ENCODE results near the gene EPN2.
"Not testable (repeated sequence)": the region's sequence is repeated elsewhere in the genome, so short reads cannot be mapped to it uniquely, and the experiment has no call there.

The EPN2 gene

DNA sequence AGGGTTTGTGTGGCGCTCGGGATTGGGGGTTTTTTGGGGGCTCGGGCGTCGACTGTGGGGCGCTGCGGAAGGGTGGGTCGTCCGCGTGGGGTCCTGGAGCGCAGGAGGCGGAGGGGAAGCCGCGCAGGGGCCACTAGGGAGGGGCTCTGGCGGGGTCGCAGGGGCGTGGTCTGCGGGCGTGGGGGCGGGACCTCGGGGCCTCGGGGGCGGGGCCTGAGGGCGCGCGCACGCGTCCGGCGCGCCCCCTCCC, at the start of gene EPN2:
TSS of gene EPN2 (plus strand) at position 228 of the 250 bp plus-strand sequence. CDS start 45,754 bp downstream, outside the sequence.
- DNase-seq = not testable (repeated sequence)

DNA sequence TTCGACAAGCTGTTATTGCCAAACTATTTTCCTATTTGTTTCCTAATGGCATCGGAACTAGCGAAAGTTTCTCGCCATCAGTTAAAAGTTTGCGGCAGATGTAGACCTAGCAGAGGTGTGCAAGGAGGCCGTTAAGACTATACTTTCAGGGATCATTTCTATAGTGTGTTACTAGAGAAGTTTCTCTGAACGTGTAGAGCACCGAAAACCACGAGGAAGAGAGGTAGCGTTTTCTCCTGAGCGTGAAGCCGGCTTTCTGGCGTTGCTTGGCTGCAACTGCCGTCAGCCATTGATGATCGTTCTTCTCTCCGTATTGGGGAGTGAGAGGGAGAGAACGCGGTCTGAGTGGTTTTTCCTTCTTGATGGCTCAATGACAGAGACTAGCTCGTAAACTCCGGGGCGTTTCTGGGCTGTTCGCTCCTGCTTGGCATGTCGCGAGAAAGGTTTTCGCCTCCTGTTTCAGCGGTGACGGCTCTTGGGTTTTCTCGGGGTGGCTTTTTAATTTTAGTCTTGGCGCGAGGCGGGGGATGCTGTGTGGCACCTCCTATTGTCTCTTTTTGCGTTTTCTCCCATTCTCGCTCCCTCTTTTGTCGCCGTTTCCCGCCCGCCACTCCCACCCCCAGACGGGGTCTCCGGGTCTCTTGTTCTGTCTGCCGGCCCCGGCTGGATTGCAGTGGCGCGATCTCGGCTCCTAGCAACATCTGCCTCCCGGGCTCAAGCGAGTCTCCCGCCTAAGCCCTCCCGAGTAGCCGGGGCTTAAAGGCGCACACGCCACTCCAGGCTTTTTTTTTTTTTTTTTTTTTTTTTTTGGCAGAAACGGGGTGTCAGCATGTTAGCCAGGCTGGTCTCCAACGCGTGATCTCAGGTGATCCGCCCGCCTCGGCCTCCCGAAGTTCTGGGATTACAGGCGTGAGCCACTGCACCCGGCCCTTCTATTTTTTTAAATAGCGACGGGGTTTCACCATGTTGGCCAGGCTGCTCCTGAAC, 49.0 kb upstream of the EPN2 start:
- DNase-seq = not testable (repeated sequence)

- not testable (repeated sequence) for DNase-seq
These were observed 48.1 kb upstream of the EPN2 start for GRCh38 chr17:19188870-19189708.

- not testable (repeated sequence) for DNase-seq
These were observed 47.3 kb upstream of the EPN2 start for GRCh38 chr17:19189781-19190405.

DNA sequence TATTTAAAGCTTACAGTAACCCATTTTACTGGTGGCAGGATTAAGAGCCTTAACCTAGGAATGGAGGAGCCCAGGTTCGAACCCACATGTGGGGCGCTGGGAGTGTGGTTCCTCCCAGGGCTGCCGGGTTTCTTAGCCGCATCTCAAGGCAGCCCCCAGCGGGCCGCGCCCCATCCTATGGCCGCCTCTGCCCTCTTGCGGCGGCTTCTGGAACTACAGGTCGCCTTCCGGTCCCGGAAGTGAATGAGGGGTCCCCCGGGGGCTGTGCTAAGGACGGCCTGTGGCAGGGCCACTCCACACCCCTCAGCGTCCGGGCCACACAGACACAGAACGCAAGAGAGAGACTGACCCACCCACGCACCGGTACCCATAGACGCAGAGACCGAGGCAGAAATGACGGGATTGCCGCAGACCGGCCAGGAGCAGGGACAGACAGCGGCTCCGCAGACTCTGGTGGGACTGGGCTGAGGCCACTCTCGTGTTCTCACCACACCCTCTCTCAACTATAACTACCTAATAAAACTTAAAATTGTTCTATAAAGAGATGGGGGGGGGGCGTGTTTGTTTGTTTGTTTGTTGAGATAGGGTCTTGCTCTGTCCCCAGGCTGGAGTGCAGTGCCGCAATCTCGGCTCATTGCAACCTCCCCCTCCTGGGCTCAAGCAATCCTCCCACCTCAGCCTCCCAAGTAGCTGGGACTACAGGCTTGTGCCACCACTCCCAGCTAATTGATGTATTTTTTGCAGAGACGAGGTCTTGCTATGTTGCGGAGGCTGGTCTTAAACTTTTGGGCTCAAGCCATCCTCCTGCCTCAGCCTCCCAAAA, 40.6 kb upstream of the EPN2 start:
- DNase-seq = not testable (repeated sequence)

- not testable (repeated sequence) for DNase-seq
These were observed 34.7 kb upstream of the EPN2 start for GRCh38 chr17:19202448-19202847.

DNA sequence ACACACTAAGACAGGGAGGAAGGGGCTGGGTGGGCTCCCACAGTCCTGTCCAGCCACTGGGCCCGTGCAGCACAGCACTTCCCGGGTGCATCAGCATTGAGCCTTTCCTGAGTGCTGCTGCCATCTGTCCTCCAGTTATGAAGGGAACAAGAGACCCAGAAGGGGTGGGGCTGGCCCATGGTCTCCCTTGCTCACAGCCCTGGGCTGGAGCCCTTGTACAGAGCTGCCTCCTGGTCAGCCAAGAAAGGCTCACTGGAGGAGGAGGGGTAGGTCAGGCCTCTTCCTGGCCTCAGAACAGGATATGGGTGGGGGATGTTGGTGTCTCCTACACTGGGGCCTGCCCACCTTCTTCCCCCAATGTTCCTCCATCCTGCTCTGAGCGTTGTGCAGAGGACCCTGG, 33.7 kb upstream of the EPN2 start:
- DNase-seq = not testable (repeated sequence)

DNA sequence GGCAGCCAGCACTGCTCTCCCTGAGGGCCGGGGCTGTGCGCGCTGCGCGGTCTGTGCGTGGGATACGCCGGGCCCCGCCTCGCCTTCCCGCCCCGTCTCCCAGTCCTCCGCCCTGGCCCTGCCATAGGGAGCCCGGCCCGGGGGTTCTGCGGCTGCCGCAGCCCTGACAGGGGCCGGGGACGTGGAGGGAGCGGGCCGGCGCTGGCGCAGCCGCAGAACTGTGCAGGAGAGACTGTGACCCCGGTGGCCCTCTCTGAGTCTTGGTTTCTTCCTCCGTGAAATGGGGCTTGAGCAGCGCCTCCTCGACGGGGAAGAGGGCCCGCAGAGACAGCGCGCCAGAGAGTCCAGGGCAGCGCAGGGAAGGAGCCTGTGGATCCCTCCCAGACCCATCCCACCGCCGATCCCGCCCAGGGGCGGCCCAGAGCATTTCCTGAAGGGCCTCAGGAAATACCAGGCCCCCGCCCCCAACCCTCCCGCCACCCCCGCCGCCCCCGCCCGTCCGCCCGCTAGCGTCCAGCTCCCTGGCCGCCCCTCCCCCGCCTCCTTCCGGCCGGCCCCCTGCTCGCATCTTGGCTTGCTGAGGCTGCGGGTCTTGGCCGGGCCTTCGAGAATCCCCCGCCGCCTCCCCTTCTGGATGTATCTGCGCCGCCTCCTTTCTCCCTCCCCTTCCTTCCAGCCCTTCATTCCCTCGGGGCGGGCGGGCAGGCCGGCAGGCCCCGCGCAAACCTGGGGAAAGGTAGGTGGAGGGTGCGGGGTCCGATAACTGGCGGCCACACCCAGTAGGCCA, 21.9 kb upstream of the EPN2 start:
- not testable (repeated sequence) for DNase-seq

DNA sequence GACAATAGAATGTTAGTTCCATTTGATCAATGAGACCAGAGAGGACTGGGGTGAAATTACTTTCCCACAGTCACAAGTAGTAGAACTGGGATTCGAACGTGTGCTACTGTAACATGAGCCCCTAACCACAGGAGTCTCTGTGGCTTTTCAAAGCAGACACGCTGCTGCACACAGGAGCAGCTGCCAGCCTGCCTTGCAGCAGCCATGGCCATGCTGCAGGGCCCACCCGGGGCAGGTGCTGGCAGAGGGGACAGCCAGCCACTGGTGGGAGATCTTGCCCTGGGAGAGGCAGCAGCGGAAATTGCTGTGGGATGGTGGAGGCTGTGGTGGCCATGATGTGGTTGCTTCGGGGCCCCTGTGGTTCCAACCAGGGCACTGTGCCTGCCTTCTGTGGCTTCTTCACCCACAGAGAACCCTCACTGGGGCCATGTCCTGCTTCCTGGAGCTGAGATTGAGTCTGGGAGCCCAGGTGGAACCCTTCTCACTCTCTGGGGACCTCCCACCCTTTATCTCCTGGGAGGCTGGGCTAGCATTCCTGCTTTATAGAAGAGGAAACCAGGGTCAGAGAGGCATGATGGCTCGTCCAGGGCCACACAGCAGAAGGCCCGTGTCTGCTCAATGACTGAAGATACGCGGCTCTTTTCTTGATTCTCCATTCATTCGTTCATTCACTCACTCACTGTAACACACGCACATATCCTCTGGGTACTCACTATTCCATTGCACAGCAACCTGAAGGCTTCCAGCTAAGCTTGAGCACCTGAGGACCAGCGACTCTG, 20.8 kb upstream of the EPN2 start:
- DNase-seq = not testable (repeated sequence)

DNA sequence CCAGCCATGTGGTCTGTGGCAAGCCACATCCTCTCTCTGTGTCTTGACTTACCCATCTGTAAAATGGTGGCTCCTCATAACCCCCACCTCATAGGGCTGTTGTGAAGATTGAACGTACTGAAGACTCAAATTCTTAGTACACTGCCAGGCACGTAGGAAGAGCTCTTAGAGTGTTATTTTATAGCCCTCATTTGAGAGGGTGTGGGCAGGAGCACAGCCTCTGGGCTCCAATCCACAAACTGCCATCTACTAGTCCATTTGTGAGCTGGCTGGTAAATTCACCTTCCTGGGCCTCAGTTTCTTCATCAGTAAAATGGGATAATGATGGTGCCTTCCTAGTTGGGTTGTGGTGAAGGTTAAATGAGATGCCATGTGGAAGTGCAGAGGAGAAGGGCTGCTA, 18.3 kb upstream of the EPN2 start:
- not testable (repeated sequence) for DNase-seq

DNA sequence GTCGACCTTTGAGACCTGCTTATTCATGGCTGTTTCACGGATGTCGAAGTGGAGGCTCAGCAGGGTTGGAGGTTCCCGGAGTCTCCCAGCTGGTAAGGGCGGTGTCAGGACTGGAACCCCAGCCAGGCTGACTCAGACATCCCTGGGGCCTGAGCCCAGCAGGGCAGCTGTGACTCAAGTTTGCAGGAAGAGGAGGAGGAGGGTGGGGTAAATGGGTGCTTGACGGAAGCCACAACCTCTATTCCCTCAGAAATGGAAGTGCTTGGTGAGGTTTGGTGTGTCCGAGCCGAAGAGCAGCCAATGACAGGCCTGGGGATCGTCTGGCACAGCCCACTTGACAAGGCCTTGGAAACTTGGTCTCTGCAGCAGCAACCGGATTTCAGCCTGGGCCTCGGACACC, 17.8 kb upstream of the EPN2 start:
- not testable (repeated sequence) for DNase-seq

DNA sequence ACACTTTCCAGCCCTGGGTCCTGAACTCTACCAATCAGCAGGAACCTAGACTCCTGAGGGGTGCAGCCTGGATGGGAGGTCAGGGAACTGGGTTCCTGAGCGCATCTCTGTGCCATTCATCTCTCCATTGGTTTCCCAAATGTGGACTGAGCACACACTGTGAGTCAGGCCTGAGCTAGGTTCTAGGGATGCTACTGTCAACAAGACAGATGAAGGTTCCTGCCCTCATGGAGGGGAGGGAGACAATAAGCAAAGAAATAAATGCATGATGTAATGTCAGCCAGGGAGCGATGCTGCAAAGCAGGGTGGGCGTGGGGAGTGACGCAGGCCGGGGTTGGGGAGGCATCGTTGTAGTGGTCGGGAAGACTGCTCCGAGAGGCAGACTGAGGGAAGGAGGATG, 17.0 kb upstream of the EPN2 start:
- DNase-seq = not testable (repeated sequence)

DNA sequence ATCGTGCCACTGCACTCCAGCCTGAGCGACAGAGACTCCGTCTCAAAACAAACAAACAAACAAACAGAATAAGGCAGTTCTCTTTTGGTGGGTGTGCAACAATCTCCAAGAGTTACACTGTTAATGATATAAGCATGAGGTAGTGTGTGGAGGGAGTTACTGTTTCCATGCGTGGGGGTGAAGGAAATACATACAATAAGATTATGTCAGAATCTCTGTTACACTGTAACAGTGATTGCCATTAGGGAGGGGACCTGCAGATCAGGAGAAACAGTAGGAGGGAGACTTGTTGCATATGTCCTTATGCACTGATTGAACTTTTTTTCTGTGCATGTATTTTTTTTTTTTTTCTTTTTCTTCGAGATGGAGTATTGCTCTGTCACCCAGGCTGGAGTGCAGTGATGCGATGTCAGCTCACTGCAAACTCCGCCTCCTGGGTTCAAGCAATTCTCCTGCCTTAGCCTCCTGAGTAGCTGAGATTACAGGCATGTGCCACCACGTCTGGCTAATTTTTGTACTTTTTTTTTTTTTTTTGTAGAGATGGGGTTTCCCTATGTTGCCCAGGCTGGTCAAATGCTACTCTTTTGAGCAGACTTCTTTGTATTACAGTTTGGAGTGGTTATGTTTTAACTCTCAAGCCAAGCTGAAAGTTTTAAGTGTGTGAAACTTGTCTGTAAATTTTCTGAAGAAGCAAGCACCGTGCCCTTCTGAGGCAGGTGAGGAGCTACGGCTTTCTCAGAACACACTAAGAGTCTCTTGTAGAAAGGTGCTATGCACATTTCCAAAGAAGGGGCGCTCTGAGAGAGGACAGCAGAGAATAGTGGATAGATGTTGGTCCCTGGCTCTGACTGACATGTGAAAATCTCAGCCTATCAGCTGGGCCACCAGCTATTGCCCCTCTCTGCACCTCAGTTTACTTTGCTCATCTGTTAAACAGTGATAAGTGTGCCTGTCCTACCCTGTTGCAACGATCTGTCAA, 10.3 kb upstream of the EPN2 start:
- not testable (repeated sequence) for DNase-seq

- not testable (repeated sequence) for DNase-seq
These were observed 2.5 kb upstream of the EPN2 start for GRCh38 chr17:19234676-19235075.

DNA sequence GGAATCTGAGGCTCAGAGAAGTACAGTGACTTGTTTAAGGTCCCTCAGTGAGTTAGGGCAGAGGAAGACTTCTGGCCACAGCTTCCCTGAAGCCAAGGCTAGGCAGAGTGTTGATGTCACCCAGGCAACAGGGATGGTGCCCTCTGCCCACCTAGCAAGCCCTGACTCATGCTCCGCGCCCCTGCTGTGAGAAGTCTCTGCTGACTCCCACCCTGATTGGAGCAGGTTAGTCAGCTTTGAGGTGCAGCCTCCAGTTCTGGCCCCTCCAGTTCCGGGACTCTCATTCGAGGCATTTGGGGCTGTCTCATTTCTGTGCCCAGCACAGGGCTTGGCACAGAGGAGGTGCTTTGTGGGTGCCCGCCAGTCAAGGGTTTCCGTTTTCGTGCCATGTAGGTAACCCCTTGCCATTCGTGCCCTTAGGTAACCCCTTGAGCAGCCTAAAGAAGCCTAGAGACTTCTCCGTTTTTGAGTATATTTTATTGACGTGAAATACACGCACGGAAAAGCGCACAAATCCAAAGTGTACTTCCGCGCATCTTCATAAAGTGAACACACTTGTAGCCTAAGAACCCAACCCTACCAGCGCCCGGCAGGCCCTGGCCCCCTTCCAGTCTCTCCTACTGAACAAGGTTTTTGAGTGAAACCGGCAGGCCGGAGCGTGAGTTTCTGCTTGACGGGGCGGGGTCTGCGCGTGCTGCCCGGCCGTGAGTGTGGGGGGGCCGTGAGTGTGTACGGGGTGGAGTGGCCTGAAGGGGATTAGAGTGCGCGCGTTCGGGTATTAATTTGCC, 621 bp upstream of the EPN2 start:
- not testable (repeated sequence) for DNase-seq

- peak; percentile 86 for DNase-seq
These were observed 412 bp downstream of the EPN2 start for GRCh38 chr17:19237389-19238166.

DNA sequence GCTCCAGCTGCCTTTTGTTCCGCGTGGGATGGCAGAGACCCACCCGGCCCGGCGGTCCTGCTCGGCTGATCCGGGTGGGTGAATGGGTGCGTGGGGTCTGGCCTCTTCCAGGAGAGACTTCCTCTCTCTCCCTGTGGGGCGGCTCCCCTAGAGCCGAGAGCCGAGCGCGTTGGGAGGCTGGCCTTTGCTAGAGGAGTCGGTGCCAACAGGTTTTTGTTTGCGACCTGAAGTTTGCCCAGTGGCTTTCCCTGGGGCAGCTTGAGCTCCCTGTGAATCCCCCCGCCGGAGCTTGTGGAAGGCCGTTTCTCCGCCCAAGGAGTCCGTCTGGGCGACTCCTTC, 970 bp downstream of the EPN2 start:
- DNase-seq = peak; percentile 63

DNA sequence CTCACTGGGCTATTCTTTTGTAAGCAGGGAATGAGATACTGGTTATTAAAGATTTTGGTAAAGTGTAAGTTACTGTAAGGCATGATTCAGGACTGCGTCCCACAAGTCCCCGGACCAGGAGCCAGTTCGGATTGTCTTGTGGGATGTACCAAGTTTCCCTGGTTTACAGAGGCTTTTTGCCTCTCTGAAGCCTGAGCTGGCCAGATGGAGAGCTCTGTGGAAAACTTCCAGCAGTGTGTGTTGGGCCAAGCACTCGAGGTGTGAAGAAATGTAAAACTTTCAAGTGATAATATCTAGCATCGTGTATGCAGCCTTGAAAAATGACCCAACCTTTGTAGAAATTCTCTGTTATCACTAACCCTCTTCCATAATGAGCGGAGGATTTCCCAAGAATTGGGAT, 2.4 kb downstream of the EPN2 start:
- DNase-seq = no peak
